Suprapubic skin (tissue), 4 donors: ENCODE results near the gene RARB.

Source experiments
- CTCF ChIP-seq, 2 donors: fragments of 200-600 bp in 1 of 2; fragments of 450-650 bp in 1 of 2; sonication (generic) in 1 of 2; IDR thresholded peaks; one replicate each; pipeline ENCODE4 v1.5.1; 2016 to 2019; ENCODE audit warnings: antibody characterized with exemption in 2 of 2, mild to moderate bottlenecking in 1 of 2, moderate library complexity in 1 of 2
- EP300 ChIP-seq: sonication (generic); formaldehyde crosslinking; IDR thresholded peaks from one replicate; pipeline ENCODE4 v1.6.1; 2017; ENCODE audit warnings: antibody characterized with exemption
- POLR2A ChIP-seq, 2 donors: fragments of 450-650 bp; IDR thresholded peaks; one replicate each; pipeline ENCODE4 v1.6.1; 2017; ENCODE audit warnings: antibody characterized with exemption in 2 of 2, mild to moderate bottlenecking in 2 of 2, moderate library complexity in 2 of 2
- POLR2AphosphoS5 ChIP-seq, 3 donors: sonication (generic); formaldehyde crosslinking; IDR thresholded peaks; one replicate each; pipeline ENCODE4 v1.6.1; 2017; ENCODE audit warnings: antibody characterized with exemption in 3 of 3

- no peak for TF ChIP-seq POLR2A (IDR thresholded peaks at IDR 0.05)
- TF ChIP-seq CTCF (IDR thresholded peaks at IDR 0.05): no peak
- TF ChIP-seq POLR2AphosphoS5 (IDR thresholded peaks at IDR 0.05): no peak
- TF ChIP-seq EP300: no peak
Measured at GRCh38 chr3:25507811-25508210, 79.7 kb downstream of the RARB start.
